GM10266 (cell line): ENCODE data around the gene KCND3.

ENCODE experiments used
- DNase-seq: peaks from one replicate; pipeline ENCODE4 v3.0.0; 2012; ENCODE audit errors: extremely low spot score
- TF ChIP-seq, protein P1 (sequence below): IDR thresholded peaks from 2 replicates; pipeline ENCODE4 v1.5.1; 2012; ENCODE audit warnings: mild to moderate bottlenecking, low read depth; ENCODE audit not compliant: control insufficient read depth, insufficient read depth; ENCODE audit errors: missing control alignments

Gene KCND3

DNA sequence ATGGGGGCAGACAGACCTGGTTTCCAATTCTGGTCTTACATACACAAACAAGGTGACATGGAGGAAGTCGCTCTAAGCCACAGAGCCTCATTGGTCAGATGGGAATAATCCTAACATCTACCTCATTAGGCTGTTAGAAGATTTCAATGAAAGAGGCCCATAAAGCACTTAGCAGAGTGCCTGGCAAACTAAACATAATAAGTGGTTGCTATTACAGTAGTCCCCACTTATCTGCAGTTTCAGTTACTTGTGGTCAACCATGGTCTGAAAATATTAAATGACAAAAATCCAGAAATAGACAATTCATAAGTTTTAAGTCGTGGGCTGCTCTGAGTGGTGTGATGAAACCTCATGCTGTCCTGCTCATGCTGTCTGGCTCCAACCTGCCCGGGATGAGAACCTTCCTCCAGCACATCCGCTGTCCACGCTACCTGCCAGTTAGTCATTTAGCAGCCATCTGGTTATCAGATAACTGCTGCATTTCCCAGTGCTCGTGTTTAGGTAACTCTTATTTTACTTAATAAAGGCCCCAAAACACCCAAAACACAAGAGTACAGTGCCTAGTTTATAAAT is 121.5 kb downstream of the KCND3 start:
- TF ChIP-seq, protein P1, sequence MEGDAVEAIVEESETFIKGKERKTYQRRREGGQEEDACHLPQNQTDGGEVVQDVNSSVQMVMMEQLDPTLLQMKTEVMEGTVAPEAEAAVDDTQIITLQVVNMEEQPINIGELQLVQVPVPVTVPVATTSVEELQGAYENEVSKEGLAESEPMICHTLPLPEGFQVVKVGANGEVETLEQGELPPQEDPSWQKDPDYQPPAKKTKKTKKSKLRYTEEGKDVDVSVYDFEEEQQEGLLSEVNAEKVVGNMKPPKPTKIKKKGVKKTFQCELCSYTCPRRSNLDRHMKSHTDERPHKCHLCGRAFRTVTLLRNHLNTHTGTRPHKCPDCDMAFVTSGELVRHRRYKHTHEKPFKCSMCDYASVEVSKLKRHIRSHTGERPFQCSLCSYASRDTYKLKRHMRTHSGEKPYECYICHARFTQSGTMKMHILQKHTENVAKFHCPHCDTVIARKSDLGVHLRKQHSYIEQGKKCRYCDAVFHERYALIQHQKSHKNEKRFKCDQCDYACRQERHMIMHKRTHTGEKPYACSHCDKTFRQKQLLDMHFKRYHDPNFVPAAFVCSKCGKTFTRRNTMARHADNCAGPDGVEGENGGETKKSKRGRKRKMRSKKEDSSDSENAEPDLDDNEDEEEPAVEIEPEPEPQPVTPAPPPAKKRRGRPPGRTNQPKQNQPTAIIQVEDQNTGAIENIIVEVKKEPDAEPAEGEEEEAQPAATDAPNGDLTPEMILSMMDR: no peak
- DNase-seq: no peak

DNA sequence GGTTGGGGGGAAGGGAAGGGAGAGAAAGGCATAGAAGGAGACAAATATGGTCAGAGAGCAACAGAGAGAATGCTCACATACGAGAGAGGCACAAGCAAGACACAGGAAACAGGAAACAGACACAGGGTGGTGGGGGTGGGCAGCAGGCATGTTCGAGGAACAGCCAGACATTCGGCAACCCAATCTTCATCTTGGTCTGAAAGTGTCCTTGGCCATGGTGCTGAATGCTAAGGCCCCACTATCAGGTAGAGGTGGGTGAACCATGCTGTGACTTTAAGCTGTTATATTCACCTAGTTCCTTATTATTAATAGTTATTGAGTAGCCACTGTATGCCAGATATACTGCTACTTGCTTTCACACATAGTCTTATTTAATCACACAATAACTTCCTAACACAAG is 124.6 kb downstream of the KCND3 start:
- TF ChIP-seq, protein P1: no peak
- DNase-seq: peak; percentile 16

DNA sequence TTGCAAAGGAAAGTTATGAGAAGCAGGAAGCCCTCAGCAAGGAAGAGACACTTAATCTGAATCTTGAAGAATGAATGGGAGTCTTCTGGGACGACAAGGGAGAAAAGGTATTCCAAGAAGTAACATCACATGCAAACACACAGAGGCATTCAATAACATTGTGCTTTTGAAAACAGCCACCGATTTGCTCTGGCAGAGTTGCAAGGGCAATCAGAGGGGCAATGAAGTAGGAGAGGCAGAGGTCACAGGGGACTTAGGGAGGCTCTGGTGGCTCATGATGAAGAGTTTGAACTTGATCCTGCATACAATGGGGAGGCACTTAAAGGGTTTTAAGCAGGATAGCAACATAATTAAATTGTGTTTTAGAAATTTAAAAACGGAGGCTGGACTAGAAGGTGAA is 126.1 kb downstream of the KCND3 start:
- DNase-seq: no peak
- TF ChIP-seq, protein P1: no peak

DNA sequence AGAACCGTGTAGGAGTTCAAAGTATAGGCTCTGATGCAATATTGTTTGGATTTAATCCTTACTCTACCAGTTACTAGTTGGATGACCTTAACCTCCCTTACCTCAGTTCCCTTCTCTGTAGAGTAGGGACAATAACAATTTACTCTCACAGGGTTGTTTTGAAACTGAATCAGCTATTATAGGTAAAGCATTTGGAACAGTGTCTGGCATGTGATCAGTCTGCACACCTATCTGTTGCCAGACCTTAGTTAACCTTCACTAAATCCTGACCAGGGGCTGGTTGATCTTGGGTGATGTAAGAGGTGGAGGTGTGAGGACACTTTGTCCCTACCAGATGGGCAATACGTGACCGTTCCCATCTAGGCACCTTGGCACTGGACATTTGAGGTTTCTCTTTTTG is 126.9 kb downstream of the KCND3 start:
- TF ChIP-seq, protein P1: no peak

DNA sequence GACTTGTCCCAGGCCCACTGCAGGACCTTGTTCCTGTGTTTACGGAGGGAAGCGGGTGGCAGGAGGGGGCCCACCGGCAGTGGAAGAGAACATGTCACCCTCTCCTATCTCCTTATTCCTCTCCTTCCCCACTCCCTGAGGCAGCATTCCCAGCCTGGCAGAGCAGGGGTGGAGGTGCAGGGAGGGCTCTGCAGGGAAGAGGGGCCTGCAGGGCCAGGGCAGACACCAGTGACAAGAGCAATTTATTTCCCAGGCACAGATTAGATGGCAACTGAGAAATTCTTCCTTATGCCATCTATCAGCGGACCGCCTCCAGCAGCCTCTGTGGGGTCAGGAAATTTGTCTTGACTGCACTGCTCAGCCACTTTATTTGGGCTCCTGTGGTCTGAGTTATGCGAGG is 127.9 kb downstream of the KCND3 start:
- DNase-seq: no peak
- TF ChIP-seq, protein P1: no peak

More for the DNA sequence above, 126.9 kb downstream of the KCND3 start:
- DNase-seq: no peak

DNA sequence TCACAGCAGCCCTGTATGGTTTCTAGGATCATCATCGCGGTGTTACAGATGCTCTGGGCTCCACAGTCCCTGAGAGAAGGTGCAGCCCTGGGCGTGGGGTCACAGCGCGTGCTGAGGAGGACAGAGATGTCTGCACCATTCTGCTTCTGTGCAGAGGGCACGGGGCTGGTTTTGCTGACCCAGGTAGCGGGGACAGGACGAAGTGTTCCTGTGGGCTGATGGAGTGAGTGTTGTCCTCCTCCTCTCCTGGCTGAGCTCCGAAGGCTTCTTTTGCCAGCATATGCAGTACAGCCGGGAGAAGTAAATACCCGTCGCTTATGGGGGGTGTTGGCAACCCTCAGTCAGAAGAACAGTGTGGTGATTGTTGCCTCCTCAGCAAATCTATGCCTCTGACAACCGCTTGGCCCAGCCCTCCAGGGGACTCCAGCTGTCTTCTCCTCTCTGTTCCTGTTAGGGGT is 132.2 kb downstream of the KCND3 start:
- TF ChIP-seq, protein P1: no peak
- no peak for DNase-seq

DNA sequence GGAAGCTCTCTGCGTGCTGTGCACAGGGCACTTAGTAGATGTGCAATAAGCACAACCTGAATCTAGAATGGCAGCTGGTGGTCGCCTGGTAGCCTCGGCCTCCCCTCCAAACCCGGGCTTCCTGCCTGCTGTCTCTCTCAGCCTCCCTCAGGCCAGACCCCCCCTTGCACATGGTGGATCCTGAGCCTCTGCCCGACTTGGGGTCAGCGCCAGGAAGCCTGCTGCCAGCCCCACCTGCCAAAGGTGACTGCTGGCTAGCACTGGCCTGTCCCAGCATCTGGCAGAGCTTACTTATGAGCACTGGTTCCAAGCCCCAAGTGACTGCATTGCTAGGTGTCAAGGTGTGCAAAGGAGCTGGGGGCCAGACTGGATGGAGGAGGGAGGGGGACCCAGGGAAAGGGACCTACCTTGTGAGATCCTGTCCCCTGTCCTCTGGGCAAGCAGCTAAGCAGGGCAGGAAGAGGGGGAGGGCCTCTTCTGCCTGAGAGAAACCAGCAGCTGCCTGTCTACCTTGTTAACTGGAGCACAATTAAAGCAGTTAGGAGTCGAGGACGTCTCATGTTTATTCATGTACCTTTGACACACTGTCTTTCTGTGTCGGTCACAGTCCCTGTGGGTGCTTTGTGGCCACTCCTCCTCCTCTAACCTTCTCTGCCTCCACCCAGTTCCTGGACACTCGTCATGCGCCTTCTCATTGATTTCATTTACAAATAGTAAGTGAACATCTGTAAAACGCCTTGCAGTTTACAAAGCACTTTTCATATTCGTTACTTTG is 132.9 kb downstream of the KCND3 start:
- DNase-seq: no peak
- TF ChIP-seq, protein P1: no peak
